ENCODE results near the gene GRIFIN. TPM values are rescaled to one million over a fixed set of nuclear protein-coding genes. Genes with fewer than 3 reads are reported as not detected.

GRIFIN gene
- total RNA-seq, 2 experiments from 2014 or later = not detected

DNA sequence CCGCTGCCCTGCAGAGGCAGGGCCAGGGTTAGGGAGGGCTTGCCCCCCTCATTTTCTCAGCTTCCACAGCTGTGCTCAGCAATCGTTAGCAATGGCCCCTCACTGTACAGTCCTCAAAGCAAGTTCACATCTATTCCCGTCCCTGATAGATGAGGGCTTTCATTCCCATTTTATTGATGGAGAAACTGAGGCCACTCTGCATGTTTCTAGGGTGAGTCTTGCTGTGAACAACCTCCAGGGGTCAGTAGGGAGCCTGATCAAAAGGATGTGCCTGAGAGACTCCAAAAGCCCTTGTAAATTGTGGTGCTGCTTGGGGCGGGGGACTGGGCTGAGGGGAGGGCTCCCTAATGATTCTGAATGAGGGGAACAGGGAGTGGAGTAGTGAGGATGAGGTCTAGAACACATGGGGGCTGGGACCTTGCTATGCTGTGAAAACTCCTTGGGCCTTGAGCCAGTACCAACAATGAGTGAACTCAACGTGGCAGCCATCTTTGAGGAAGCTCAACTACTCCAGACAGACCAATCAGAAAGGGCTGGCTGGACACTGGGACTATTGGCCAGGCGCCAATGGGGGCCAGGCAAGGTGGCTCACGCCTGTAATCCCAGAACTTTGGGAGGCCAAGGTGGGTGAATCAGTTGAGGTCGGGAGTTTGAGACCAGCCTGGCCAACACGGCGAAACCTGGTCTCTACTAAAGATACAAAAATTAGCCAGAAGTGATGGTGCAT, 6.7 kb upstream of the GRIFIN start:
- Mint-ChIP-seq H3K36me3 (ENCODE audit: low read depth) (no peaks in the 10 kb centered on the region), H3K27me3 (ENCODE audit: low read depth) (peaks cover 8% of the 10 kb centered on the region), H3K4me1 (ENCODE audit: low read depth) (peaks cover 13% of the 10 kb centered on the region), H3K9me3 (ENCODE audit: insufficient read depth) (no peaks in the 10 kb centered on the region), H3K27ac (no peak overlapping the region), H3K4me3 (no peak overlapping the region)
- DNase-seq (no peak), ATAC-seq (no peak)
- ChIA-PET CTCF (interaction anchor here (1.3 kb wide), 1 partner anchor 14 kb away, joined by 3 read pairs; no protein-coding TSS in a partner anchor), POLR2A (interaction anchor here (1.1 kb wide), 1 partner anchor 40 kb away, joined by 3 read pairs; no protein-coding TSS in a partner anchor)

- ATAC-seq = no peak
- ChIA-PET CTCF (interaction anchor here (1.8 kb wide), 1 partner anchor 12 kb away, joined by 4 read pairs; no protein-coding TSS in a partner anchor), POLR2A (no interaction called here)
- no peak overlapping the region for H3K4me3 Mint-ChIP-seq
- H3K36me3 Mint-ChIP-seq (ENCODE audit: low read depth) = no peaks in the 10 kb centered on the region
- H3K27me3 Mint-ChIP-seq (ENCODE audit: low read depth) = peaks cover 8% of the 10 kb centered on the region
- no peaks in the 10 kb centered on the region for H3K9me3 Mint-ChIP-seq (ENCODE audit: insufficient read depth)
- peaks cover 21% of the 10 kb centered on the region for H3K4me1 Mint-ChIP-seq (ENCODE audit: low read depth)
- H3K27ac Mint-ChIP-seq = no peak overlapping the region
- DNase-seq = no peak
These were observed 5.0 kb upstream of the GRIFIN start for GRCh38 chr7:2481195-2481594.

DNA sequence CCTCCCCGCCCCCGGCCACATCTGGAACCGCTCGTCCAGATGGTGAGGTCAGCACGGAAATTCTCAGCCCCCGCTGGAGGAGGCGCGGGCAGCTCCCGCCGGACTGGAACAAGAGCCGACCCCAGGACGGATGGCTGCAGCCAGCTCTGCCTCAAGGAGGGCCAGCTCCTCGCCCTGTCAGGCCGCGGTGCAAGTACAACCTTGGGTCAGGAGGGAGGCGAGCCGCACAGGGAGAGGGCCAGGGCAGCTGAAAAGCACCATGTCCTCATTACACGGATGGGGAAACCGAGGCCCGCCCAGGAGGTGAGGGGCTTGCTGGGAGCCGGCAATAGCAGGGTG, 3.8 kb upstream of the GRIFIN start:
- peaks cover 8% of the 10 kb centered on the region for H3K27me3 Mint-ChIP-seq (ENCODE audit: low read depth)
- no peaks in the 10 kb centered on the region for H3K9me3 Mint-ChIP-seq (ENCODE audit: insufficient read depth)

DNA sequence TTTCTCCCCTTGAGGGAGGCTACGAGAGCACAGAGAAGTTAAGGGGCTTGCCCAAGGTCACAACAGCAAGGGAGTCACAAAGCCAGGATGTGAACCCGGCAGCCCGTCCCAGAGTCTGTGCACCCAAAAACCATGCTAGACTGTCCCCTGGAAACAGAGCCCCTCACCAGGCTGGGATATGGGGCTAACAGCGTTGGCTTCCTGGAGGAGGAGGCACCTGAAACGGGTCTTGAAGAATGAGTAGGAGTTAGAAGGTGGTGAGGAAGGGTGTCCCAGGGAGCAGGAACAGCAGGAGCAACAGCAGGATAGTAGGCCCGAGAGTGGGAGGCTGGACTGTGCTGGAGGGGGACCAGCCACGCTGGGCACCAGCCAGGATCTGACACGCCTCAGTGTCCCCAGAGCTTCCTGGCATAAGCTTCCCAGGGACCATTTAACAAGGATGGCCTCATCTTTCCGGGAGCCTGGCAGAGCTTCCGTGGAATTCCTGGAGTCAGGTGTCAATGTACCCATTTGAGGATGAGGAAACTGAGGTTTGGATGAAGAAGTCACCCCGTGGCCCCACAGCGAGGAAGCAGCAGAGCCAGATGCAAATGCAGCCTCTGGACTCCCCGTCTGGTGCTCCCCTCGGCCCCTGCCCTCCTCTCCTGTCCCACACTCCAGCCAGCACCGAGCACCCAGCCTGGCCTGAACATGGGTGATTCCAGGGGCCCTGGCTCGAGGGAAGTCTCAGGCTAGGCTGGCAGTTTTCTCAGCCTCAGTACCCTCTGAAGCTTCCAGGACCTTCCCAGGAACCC, 3.3 kb upstream of the GRIFIN start:
- POLR2A ChIA-PET = no interaction called here
- no peak for DNase-seq
- no peaks in the 10 kb centered on the region for H3K9me3 Mint-ChIP-seq (ENCODE audit: insufficient read depth)
- H3K27me3 Mint-ChIP-seq (ENCODE audit: low read depth) = peaks cover 6% of the 10 kb centered on the region
- no peaks in the 10 kb centered on the region for H3K36me3 Mint-ChIP-seq (ENCODE audit: low read depth)
- no peak overlapping the region for H3K4me3 Mint-ChIP-seq
- H3K4me1 Mint-ChIP-seq (ENCODE audit: low read depth) = peaks cover 21% of the 10 kb centered on the region
- CTCF ChIA-PET = interaction anchor here (0.6 to 3.0 kb wide), 3 partner anchors 9 to 32 kb away, joined by 3 to 15 read pairs (median 7); no protein-coding TSS in a partner anchor
- ATAC-seq = no peak
- no peak overlapping the region for H3K27ac Mint-ChIP-seq

More for the DNA sequence above, 3.8 kb upstream of the GRIFIN start:
- ChIA-PET POLR2A (no interaction called here), CTCF (interaction anchor here (0.6 to 3.0 kb wide), 3 partner anchors 9 to 13 kb away, joined by 3 to 15 read pairs (median 4); no protein-coding TSS in a partner anchor)
- Mint-ChIP-seq H3K27ac (no peak overlapping the region), H3K4me1 (ENCODE audit: low read depth) (peaks cover 21% of the 10 kb centered on the region), H3K4me3 (no peak overlapping the region), H3K36me3 (ENCODE audit: low read depth) (no peaks in the 10 kb centered on the region)
- DNase-seq (no peak), ATAC-seq (no peak)

GRCh38 chr7:2478800-2479199, 2.6 kb upstream of the GRIFIN start:
- Mint-ChIP-seq H3K4me1 (ENCODE audit: low read depth) (peaks cover 21% of the 10 kb centered on the region), H3K27me3 (ENCODE audit: low read depth) (peaks cover 6% of the 10 kb centered on the region), H3K9me3 (ENCODE audit: insufficient read depth) (no peaks in the 10 kb centered on the region), H3K27ac (no peak overlapping the region), H3K4me3 (no peak overlapping the region), H3K36me3 (ENCODE audit: low read depth) (no peaks in the 10 kb centered on the region)
- no peak for ATAC-seq
- ChIA-PET POLR2A (interaction anchor here (1.2 kb wide), 1 partner anchor 48 kb away, joined by 3 read pairs; no protein-coding TSS in a partner anchor), CTCF (interaction anchor here (0.8 to 3.0 kb wide), 3 partner anchors 10 to 172 kb away, joined by 3 to 15 read pairs (median 7); no protein-coding TSS in a partner anchor)
- DNase-seq = no peak

- Mint-ChIP-seq H3K36me3 (ENCODE audit: low read depth) (no peaks in the 10 kb centered on the region), H3K4me3 (no peak overlapping the region), H3K4me1 (ENCODE audit: low read depth) (peaks cover 21% of the 10 kb centered on the region), H3K27ac (no peak overlapping the region), H3K27me3 (ENCODE audit: low read depth) (peaks cover 6% of the 10 kb centered on the region), H3K9me3 (ENCODE audit: insufficient read depth) (no peaks in the 10 kb centered on the region)
- DNase-seq (peak; percentile 33), ATAC-seq (no peak)
- ChIA-PET CTCF (interaction anchor here (0.8 to 3.0 kb wide), 4 partner anchors 10 to 172 kb away, joined by 3 to 15 read pairs (median 6); no protein-coding TSS in a partner anchor), POLR2A (interaction anchor here (1.2 kb wide), 1 partner anchor 48 kb away, joined by 3 read pairs; no protein-coding TSS in a partner anchor)
These were observed 2.2 kb upstream of the GRIFIN start for GRCh38 chr7:2478399-2478785.

- DNase-seq = peak; percentile 85
- POLR2A ChIA-PET = interaction anchor here (1.2 kb wide), 1 partner anchor 49 kb away, joined by 3 read pairs; no protein-coding TSS in a partner anchor
- H3K27ac Mint-ChIP-seq = peak overlapping the region; percentile 67
- H3K9me3 Mint-ChIP-seq (ENCODE audit: insufficient read depth) = no peaks in the 10 kb centered on the region
- no peaks in the 10 kb centered on the region for H3K36me3 Mint-ChIP-seq (ENCODE audit: low read depth)
- peaks cover 3% of the 10 kb centered on the region for H3K27me3 Mint-ChIP-seq (ENCODE audit: low read depth)
- H3K4me1 Mint-ChIP-seq (ENCODE audit: low read depth) = peaks cover 21% of the 10 kb centered on the region
- H3K4me3 Mint-ChIP-seq = no peak overlapping the region
- CTCF ChIA-PET = interaction anchor here (0.9 to 3.0 kb wide), 3 partner anchors 9 to 33 kb away, joined by 4 to 15 read pairs (median 7); no protein-coding TSS in a partner anchor
- peak; percentile 95 for ATAC-seq
These were observed 1.5 kb upstream of the GRIFIN start for GRCh38 chr7:2477447-2478398.

GRCh38 chr7:2476776-2477446, 713 bp upstream of the GRIFIN start:
- H3K4me3 Mint-ChIP-seq = no peak overlapping the region
- H3K9me3 Mint-ChIP-seq (ENCODE audit: insufficient read depth) = no peaks in the 10 kb centered on the region
- ATAC-seq (no peak), DNase-seq (no peak)
- POLR2A ChIA-PET = no interaction called here
- CTCF ChIA-PET = no interaction called here
- H3K36me3 Mint-ChIP-seq (ENCODE audit: low read depth) = no peaks in the 10 kb centered on the region
- H3K4me1 Mint-ChIP-seq (ENCODE audit: low read depth) = peaks cover 21% of the 10 kb centered on the region
- H3K27ac Mint-ChIP-seq = peak overlapping the region; percentile 67
- peaks cover 3% of the 10 kb centered on the region for H3K27me3 Mint-ChIP-seq (ENCODE audit: low read depth)

DNA sequence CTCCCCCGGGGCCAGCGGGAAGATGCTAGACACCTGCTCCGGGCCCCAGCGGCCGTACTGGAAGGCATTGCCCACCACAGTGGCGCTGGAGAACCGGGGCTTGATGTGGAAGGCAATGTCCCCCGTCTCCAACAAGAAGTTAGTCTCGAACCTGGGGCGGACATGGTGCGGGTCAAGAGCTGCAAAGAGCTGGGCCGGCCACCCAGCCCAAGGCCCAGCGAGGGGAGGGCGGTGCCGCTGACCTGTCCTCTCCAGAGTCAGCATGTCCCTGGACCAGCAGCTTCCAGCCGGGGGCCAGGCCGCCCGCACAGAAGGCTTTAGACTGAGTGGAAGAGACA, 551 bp downstream of the GRIFIN start:
- ChIA-PET POLR2A (no interaction called here), CTCF (no interaction called here)
- H3K27ac Mint-ChIP-seq = no peak overlapping the region
- peaks cover 4% of the 10 kb centered on the region for H3K27me3 Mint-ChIP-seq (ENCODE audit: low read depth)
- H3K36me3 Mint-ChIP-seq (ENCODE audit: low read depth) = no peaks in the 10 kb centered on the region
- H3K9me3 Mint-ChIP-seq (ENCODE audit: insufficient read depth) = no peaks in the 10 kb centered on the region
- no peak for DNase-seq
- H3K4me3 Mint-ChIP-seq = no peak overlapping the region
- H3K4me1 Mint-ChIP-seq (ENCODE audit: low read depth) = peaks cover 24% of the 10 kb centered on the region
- ATAC-seq = no peak

DNA sequence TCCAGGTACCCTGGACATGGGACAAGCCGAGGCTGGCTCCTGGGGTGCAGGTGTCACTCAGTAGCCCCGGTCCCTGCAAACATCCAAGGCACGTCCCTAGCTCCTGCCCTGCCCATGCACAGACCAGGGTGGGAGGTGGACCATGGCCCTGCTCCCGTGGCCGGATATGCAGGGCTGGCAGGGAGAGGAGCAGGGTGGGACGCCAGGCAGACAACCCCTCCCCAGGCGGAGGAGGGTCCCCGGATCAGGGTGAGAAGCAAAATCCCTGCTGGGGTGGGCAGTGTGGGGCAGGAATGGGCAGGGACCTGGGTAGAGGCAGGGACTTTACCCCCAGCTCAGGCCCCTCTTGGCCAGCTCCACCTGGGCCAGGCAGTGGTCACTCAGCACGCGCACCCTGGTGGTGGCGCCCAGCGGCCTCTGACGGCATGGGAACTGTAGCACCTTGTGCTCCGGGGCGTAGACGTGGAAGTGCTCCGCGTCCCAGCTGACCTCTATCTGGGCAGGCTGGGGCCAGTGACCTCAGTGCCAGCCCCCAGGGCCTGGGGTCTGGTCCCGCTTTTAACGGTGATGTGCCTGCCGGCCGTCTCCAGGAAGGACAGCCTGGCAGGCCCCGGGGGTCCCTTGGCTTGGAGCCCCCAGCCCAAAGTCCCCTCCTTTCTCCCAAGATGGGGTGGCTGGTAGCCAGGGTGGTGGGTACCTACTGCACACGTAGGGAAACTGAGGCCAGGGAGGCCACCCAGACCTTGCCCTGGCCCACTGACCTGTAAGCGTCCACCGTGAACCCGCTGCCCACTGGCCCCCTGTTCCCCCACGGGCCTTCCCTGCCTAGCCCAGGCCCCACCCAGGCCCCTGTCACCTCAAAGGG, 1.2 kb downstream of the GRIFIN start:
- Mint-ChIP-seq H3K36me3 (ENCODE audit: low read depth) (no peaks in the 10 kb centered on the region), H3K27me3 (ENCODE audit: low read depth) (peaks cover 9% of the 10 kb centered on the region), H3K4me1 (ENCODE audit: low read depth) (peaks cover 24% of the 10 kb centered on the region), H3K9me3 (ENCODE audit: insufficient read depth) (no peaks in the 10 kb centered on the region), H3K27ac (no peak overlapping the region), H3K4me3 (no peak overlapping the region)
- DNase-seq (no peak), ATAC-seq (no peak)
- POLR2A ChIA-PET = interaction anchor here (0.6 to 1.2 kb wide), 2 partner anchors 65 to 224 kb away, joined by 3 to 4 read pairs; no protein-coding TSS in a partner anchor
- CTCF ChIA-PET = no interaction called here
